GM23338 (cell line): ENCODE results near the gene IFITM5. TPM values are rescaled to one million over a fixed set of nuclear protein-coding genes. Genes with fewer than 3 reads are reported as not detected.

ENCODE experiments used
- ATAC-seq: fragments of 200-7000 bp; cut with Tn5 transposase; 3 replicates; pipeline ENCODE4 v1.9.1; 2020
- DNase-seq: peaks from one replicate; pipeline ENCODE4 v3.0.0-alpha.2; 2015; ENCODE audit warnings: low spot score
- H2AFZ ChIP-seq: fragments of 200-600 bp; sonication (generic); 2 replicates; pipeline ENCODE4 v1.8.0; 2016; ENCODE audit warnings: antibody characterized with exemption, mild to moderate bottlenecking, moderate library complexity
- H3F3A ChIP-seq: fragments of 200-600 bp; sonication (generic); replicated peaks from 2 replicates; pipeline ENCODE4 v1.8.0; 2017; ENCODE audit warnings: antibody characterized with exemption, mixed run types, low read depth
- H3K27ac ChIP-seq: fragments of 200-600 bp; sonication (generic); 2 replicates; pipeline ENCODE4 v1.6.1; 2016; ENCODE audit warnings: low read depth
- H3K27me3 ChIP-seq: fragments of 200-600 bp; sonication (generic); 2 replicates; pipeline ENCODE4 v1.8.0; 2016; ENCODE audit warnings: mild to moderate bottlenecking, mixed run types, moderate library complexity; ENCODE audit not compliant: insufficient read depth
- H3K36me3 ChIP-seq: fragments of 200-600 bp; sonication (generic); 2 replicates; pipeline ENCODE4 v1.8.0; 2016; ENCODE audit warnings: mild to moderate bottlenecking; ENCODE audit not compliant: insufficient read depth
- H3K4me1 ChIP-seq: fragments of 200-600 bp; sonication (generic); 2 replicates; pipeline ENCODE4 v1.8.0; 2016; ENCODE audit warnings: mild to moderate bottlenecking, moderate library complexity; ENCODE audit not compliant: insufficient read depth
- H3K4me2 ChIP-seq: fragments of 200-600 bp; sonication (generic); 2 replicates; pipeline ENCODE4 v1.7.1; 2017; ENCODE audit warnings: mixed run types
- H3K4me3 ChIP-seq: fragments of 200-600 bp; sonication (generic); 2 replicates; pipeline ENCODE4 v1.6.1; 2016; ENCODE audit warnings: mixed run types
- H3K79me2 ChIP-seq: fragments of 200-600 bp; sonication (generic); replicated peaks from 2 replicates; pipeline ENCODE4 v1.8.0; 2017; ENCODE audit warnings: mild to moderate bottlenecking; ENCODE audit not compliant: insufficient read depth
- H3K9me2 ChIP-seq: fragments of 200-600 bp; sonication (generic); 2 replicates; pipeline ENCODE4 v1.8.0; 2017; ENCODE audit not compliant: insufficient read depth
- H4K20me1 ChIP-seq: fragments of 200-600 bp; sonication (generic); replicated peaks from 2 replicates; pipeline ENCODE4 v1.8.0; 2017; ENCODE audit warnings: mild to moderate bottlenecking; ENCODE audit not compliant: insufficient read depth
- H3K27ac Mint-ChIP-seq: 2 replicates; pipeline ENCODE4 v1.8.0; 2020; ENCODE audit warnings: inconsistent platforms, mild to moderate bottlenecking, moderate library complexity, mixed read lengths
- H3K27me3 Mint-ChIP-seq: 3 replicates; pipeline ENCODE4 v1.8.0; 2022; ENCODE audit warnings: low read depth, mild to moderate bottlenecking, moderate library complexity, mixed read lengths, inconsistent platforms; ENCODE audit not compliant: insufficient read depth, poor library complexity
- H3K36me3 Mint-ChIP-seq: 3 replicates; pipeline ENCODE4 v1.8.0; 2021; ENCODE audit warnings: low read depth, mild to moderate bottlenecking, inconsistent platforms, moderate library complexity, mixed read lengths
- H3K4me1 Mint-ChIP-seq: 3 replicates; pipeline ENCODE4 v1.8.0; 2020; ENCODE audit warnings: mild to moderate bottlenecking, inconsistent platforms, mixed read lengths
- H3K4me3 Mint-ChIP-seq: 3 replicates; pipeline ENCODE4 v1.8.0; 2021; ENCODE audit warnings: moderate library complexity, mild to moderate bottlenecking, inconsistent platforms, mixed read lengths
- H3K9me3 Mint-ChIP-seq: 3 replicates; pipeline ENCODE4 v1.8.0; 2020; ENCODE audit warnings: moderate library complexity, mild to moderate bottlenecking, inconsistent platforms, mixed read lengths
- EZH2 ChIP-seq: fragments of 200-600 bp; sonication (generic); IDR thresholded peaks from one replicate; pipeline ENCODE4 v1.8.0; 2017; ENCODE audit warnings: antibody characterized with exemption, mild to moderate bottlenecking, low read depth; ENCODE audit not compliant: unreplicated experiment
- POLR2AphosphoS5 ChIP-seq: IDR thresholded peaks from 2 replicates; pipeline ENCODE4 v1.6.1; 2016; ENCODE audit warnings: antibody characterized with exemption, low read depth
- REST ChIP-seq: IDR thresholded peaks from one replicate; pipeline ENCODE4 v1.6.1; 2018; ENCODE audit warnings: antibody characterized with exemption; ENCODE audit not compliant: unreplicated experiment
- STAT1 ChIP-seq: IDR thresholded peaks from one replicate; pipeline ENCODE4 v1.6.1; 2016; ENCODE audit warnings: antibody characterized with exemption; ENCODE audit not compliant: unreplicated experiment
- ZNF114 ChIP-seq: fragments of 250-450 bp; sonication (Bioruptor Pico); IDR thresholded peaks from 2 replicates; pipeline ENCODE4 v1.5.0; 2020; ENCODE audit warnings: mild to moderate bottlenecking, moderate library complexity
- polyA plus RNA-seq: library from polyadenylated mRNA; unstranded; fragments of >200 nt; fragmentation: Nextera tagmentation; extraction: Ambion mirVana; gene quantifications from 2 replicates; pipeline ENCODE4 v1.2.1, GENCODE V29; 2016
- total RNA-seq: library from RNA; depleted of rRNA; stranded (reverse); fragments of >200 nt; shearing (Covaris generic); gene quantifications from 2 replicates; pipeline ENCODE4 v1.2.3, GENCODE V29; 2014
- TF ChIP-seq, protein P1 (sequence below): fragments of 250-450 bp; sonication (Bioruptor Pico); IDR thresholded peaks from 2 replicates; pipeline ENCODE4 v1.5.0; 2020; ENCODE audit warnings: mild to moderate bottlenecking, moderate library complexity
- TF ChIP-seq, protein P2 (sequence below), 2 experiments: fragments of 200-600 bp in 1 of 2; sonication (generic) in 1 of 2; conservative IDR thresholded peaks; 2 replicates each; pipeline versions ENCODE4 v1.5.1 to v1.6.1; 2016 to 2017; ENCODE audit warnings: antibody characterized with exemption in 2 of 2, low read depth in 2 of 2, mild to moderate bottlenecking in 2 of 2, moderate library complexity in 1 of 2

The IFITM5 gene
- total and polyA plus RNA-seq, 2 experiments from 2014 or later: not detected

GRCh38 chr11:331358-332060 lies 32.2 kb upstream of the IFITM5 start:
- Histone ChIP-seq H3K27me3 (no peaks in the 10 kb centered on the region), H2AFZ (no peak overlapping the region), H3K4me2 (no peak overlapping the region), H3K4me1 (peaks cover 29% of the 10 kb centered on the region), H3K4me3 (no peak overlapping the region), H3K79me2 (no peaks in the 10 kb centered on the region), H3K9me2 (no peaks in the 10 kb centered on the region), H3F3A (peaks cover 14% of the 10 kb centered on the region; the same call in 1 of the 2 replicates), H3K36me3 (no peaks in the 10 kb centered on the region; the same call in 1 of the 2 replicates), H3K27ac (no peak overlapping the region), H4K20me1 (no peaks in the 10 kb centered on the region)
- peaks cover 25% of the 10 kb centered on the region for H3K27me3 Mint-ChIP-seq
- DNase-seq (no peak), ATAC-seq (no peak)
- no peak overlapping the region; the same call in 2 of the 3 replicates for H3K4me3 Mint-ChIP-seq
- peaks cover 13% of the 10 kb centered on the region for H3K9me3 Mint-ChIP-seq
- no peak for TF ChIP-seq STAT1
- TF ChIP-seq ZNF114 (CRISPR knock-in tag): no peak
- no peak for TF ChIP-seq EZH2
- TF ChIP-seq, protein P1, sequence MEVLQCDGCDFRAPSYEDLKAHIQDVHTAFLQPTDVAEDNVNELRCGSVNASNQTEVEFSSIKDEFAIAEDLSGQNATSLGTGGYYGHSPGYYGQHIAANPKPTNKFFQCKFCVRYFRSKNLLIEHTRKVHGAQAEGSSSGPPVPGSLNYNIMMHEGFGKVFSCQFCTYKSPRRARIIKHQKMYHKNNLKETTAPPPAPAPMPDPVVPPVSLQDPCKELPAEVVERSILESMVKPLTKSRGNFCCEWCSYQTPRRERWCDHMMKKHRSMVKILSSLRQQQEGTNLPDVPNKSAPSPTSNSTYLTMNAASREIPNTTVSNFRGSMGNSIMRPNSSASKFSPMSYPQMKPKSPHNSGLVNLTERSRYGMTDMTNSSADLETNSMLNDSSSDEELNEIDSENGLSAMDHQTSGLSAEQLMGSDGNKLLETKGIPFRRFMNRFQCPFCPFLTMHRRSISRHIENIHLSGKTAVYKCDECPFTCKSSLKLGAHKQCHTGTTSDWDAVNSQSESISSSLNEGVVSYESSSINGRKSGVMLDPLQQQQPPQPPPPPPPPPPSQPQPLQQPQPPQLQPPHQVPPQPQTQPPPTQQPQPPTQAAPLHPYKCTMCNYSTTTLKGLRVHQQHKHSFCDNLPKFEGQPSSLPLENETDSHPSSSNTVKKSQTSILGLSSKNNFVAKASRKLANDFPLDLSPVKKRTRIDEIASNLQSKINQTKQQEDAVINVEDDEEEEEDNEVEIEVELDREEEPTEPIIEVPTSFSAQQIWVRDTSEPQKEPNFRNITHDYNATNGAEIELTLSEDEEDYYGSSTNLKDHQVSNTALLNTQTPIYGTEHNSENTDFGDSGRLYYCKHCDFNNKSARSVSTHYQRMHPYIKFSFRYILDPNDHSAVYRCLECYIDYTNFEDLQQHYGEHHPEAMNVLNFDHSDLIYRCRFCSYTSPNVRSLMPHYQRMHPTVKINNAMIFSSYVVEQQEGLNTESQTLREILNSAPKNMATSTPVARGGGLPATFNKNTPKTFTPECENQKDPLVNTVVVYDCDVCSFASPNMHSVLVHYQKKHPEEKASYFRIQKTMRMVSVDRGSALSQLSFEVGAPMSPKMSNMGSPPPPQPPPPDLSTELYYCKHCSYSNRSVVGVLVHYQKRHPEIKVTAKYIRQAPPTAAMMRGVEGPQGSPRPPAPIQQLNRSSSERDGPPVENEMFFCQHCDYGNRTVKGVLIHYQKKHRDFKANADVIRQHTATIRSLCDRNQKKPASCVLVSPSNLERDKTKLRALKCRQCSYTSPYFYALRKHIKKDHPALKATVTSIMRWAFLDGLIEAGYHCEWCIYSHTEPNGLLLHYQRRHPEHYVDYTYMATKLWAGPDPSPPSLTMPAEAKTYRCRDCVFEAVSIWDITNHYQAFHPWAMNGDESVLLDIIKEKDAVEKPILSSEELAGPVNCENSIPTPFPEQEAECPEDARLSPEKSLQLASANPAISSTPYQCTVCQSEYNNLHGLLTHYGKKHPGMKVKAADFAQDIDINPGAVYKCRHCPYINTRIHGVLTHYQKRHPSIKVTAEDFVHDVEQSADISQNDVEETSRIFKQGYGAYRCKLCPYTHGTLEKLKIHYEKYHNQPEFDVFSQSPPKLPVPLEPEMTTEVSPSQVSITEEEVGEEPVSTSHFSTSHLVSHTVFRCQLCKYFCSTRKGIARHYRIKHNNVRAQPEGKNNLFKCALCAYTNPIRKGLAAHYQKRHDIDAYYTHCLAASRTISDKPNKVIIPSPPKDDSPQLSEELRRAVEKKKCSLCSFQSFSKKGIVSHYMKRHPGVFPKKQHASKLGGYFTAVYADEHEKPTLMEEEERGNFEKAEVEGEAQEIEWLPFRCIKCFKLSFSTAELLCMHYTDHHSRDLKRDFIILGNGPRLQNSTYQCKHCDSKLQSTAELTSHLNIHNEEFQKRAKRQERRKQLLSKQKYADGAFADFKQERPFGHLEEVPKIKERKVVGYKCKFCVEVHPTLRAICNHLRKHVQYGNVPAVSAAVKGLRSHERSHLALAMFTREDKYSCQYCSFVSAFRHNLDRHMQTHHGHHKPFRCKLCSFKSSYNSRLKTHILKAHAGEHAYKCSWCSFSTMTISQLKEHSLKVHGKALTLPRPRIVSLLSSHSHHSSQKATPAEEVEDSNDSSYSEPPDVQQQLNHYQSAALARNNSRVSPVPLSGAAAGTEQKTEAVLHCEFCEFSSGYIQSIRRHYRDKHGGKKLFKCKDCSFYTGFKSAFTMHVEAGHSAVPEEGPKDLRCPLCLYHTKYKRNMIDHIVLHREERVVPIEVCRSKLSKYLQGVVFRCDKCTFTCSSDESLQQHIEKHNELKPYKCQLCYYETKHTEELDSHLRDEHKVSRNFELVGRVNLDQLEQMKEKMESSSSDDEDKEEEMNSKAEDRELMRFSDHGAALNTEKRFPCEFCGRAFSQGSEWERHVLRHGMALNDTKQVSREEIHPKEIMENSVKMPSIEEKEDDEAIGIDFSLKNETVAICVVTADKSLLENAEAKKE (CRISPR knock-in tag): no peak
- no peak for TF ChIP-seq REST
- no peak for TF ChIP-seq POLR2AphosphoS5
- TF ChIP-seq, protein P2, sequence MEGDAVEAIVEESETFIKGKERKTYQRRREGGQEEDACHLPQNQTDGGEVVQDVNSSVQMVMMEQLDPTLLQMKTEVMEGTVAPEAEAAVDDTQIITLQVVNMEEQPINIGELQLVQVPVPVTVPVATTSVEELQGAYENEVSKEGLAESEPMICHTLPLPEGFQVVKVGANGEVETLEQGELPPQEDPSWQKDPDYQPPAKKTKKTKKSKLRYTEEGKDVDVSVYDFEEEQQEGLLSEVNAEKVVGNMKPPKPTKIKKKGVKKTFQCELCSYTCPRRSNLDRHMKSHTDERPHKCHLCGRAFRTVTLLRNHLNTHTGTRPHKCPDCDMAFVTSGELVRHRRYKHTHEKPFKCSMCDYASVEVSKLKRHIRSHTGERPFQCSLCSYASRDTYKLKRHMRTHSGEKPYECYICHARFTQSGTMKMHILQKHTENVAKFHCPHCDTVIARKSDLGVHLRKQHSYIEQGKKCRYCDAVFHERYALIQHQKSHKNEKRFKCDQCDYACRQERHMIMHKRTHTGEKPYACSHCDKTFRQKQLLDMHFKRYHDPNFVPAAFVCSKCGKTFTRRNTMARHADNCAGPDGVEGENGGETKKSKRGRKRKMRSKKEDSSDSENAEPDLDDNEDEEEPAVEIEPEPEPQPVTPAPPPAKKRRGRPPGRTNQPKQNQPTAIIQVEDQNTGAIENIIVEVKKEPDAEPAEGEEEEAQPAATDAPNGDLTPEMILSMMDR (conservative IDR thresholded peaks at IDR 0.05; ENCODE audit: low read depth in 2 of 2): no peak
- peaks cover 43% of the 10 kb centered on the region for H3K4me1 Mint-ChIP-seq
- peaks cover 16% of the 10 kb centered on the region; the same call in 2 of the 3 replicates for H3K36me3 Mint-ChIP-seq
- no peak overlapping the region for H3K27ac Mint-ChIP-seq
